ENCODE measurements around the gene CD44. TPM values are rescaled to one million over a fixed set of nuclear protein-coding genes. Genes with fewer than 3 reads are reported as not detected.
A peak's percentile ranks its signal among the peaks of the same experiment; 100 is the strongest.

CD44 gene
- total and polyA plus RNA-seq, 12 donors, result 7.0 to 104 (median 25.2) TPM

DNA sequence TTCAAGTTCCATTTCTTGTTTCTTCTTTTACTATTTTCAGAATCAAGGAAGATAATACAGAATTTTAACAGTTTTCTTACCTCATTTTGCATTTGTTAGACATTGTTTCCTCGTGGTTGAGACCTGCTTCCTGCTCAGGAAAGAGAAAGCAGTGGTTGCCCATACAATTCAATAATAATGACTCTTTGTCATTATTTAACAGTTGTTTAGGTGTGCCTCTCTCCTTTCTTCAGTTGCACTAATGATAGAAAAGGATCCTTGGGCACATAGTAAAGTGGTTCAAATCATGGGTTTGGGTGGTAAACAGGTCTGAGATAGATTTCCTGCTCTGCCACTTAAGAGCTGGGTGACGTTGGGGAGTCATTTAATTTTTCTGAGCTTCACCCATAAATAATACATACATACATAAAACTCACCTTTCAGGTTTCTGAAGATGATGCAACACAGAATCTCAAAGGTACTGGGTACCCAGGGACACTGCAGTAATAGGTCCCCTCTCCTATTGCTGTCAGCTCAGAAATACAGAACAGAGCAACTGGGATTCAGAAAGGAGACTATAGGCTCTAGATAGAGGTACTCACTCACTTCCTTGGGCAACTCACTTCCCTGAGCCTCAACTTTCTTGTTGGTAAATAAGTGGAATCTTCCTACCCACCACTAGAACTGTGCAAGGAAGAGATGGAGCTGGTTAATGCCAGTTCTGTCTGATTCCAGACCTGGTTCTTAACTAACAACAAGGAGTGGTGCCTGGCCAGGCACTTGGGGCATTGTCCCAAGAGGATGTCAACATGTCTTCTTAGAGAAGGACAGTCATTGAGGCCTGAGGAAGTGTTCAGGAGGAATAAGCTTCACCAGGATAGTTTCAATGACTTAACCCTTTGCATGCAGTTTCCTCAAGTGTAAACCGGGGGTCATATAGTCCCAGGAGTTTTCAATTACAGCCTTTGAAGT, 34.9 kb downstream of the CD44 start:
- peaks cover 0 to 91% (median 11%) of the 10 kb centered on the region in 9 donors for H3K4me1 ChIP-seq
- no peak for TF ChIP-seq CTCF (IDR thresholded peaks at IDR 0.05)
- no peaks in the 10 kb centered on the region for H3K27me3 ChIP-seq
- 81 to 87% methylated on average over 3 of the region's 3 CpGs for WGBS, 2 donors
- DNase-seq (no peak), ATAC-seq (no peak)
- peaks cover 0 to 35% (median 5%) of the 10 kb centered on the region in 9 donors for H3K36me3 ChIP-seq
- H3K9me3 ChIP-seq, result no peaks in the 10 kb centered on the region
- peak overlapping the region in 3 of 10 donors; percentile 3 to 82 (median 29) for H3K27ac ChIP-seq
- intact Hi-C loops (cut with DNase I), result no loop called here
- no peak overlapping the region for H3K4me3 ChIP-seq

- peaks cover 0 to 40% (median 5%) of the 10 kb centered on the region in 9 donors for H3K36me3 ChIP-seq
- H3K4me3 ChIP-seq, result no peak overlapping the region
- intact Hi-C loops (cut with DNase I), result no loop called here
- no peak for TF ChIP-seq CTCF (IDR thresholded peaks at IDR 0.05)
- ATAC-seq, result peak in 1 of 8 donors; percentile 27
- H3K4me1 ChIP-seq, result peaks cover 0 to 94% (median 11%) of the 10 kb centered on the region in 9 donors
- no peaks in the 10 kb centered on the region for H3K9me3 ChIP-seq
- peak overlapping the region in 1 of 10 donors; percentile 82 for H3K27ac ChIP-seq
- WGBS, 2 donors, result 60 to 77% methylated on average over 3 of the region's 3 CpGs
- no peak for DNase-seq
- no peaks in the 10 kb centered on the region for H3K27me3 ChIP-seq
These were observed 35.7 kb downstream of the CD44 start for GRCh38 chr11:35174666-35175065.

GRCh38 chr11:35177370-35177769, 38.4 kb downstream of the CD44 start:
- Histone ChIP-seq H3K27me3 (no peaks in the 10 kb centered on the region), H3K4me3 (no peak overlapping the region), H3K27ac (peak overlapping the region in 1 of 10 donors; percentile 51), H3K9me3 (no peaks in the 10 kb centered on the region), H3K4me1 (peaks cover 0 to 88% (median 15%) of the 10 kb centered on the region in 9 donors), H3K36me3 (peaks cover 0 to 59% (median 6%) of the 10 kb centered on the region in 9 donors)
- 95 to 97% methylated on average over 5 of the region's 5 CpGs for WGBS, 2 donors
- intact Hi-C loops (cut with DNase I), result no loop called here
- DNase-seq (no peak), ATAC-seq (no peak)
- TF ChIP-seq CTCF (IDR thresholded peaks at IDR 0.05), result no peak

DNA sequence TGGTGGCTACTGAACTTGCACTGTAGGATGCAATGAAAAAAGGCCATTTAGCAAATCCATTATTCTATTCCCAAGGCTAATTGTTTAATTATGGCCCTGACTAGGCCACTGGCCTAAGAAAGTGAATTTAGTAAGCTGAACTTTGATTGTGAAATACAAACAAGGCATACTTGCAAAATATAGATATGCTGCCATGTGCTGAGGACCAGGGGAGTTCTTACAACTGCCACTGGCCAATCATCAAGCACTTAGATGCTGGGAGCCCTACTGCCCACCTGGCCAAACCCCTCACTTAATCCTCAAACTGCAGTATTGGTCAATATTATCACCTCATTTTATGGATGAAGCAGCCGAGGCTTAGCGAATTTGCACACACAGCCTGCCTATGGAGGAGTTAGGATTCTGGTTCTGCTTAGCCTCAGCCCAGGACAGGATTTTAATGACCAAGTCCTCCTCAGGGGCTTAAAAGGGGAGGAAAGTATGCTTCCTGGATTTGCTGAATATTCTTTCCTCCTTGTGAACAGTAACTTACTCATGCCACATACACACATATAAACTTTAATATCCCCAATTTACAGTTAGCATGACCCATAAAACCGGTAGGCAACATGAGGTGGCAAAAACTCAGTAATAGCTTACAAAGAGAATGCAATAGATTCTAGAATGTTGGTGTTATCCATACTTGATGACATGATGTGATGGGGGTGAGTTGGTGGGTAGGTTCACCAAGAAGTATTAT, 39.3 kb downstream of the CD44 start:
- Histone ChIP-seq H3K4me1 (peaks cover 0 to 86% (median 10%) of the 10 kb centered on the region in 9 donors), H3K27me3 (no peaks in the 10 kb centered on the region), H3K4me3 (no peak overlapping the region), H3K36me3 (peaks cover 0 to 67% (median 10%) of the 10 kb centered on the region in 9 donors), H3K27ac (peak overlapping the region in 1 of 10 donors; percentile 39), H3K9me3 (no peaks in the 10 kb centered on the region)
- ATAC-seq (no peak), DNase-seq (no peak)
- intact Hi-C loops (cut with DNase I), result no loop called here
- no peak for TF ChIP-seq CTCF (IDR thresholded peaks at IDR 0.05)
- WGBS, 2 donors, result 96 to 97% methylated on average over 3 of the region's 3 CpGs
